ENCODE data around the gene IMMP2L. TPM values are rescaled to one million over a fixed set of nuclear protein-coding genes. Genes with fewer than 3 reads are reported as not detected.

IMMP2L gene
- total and polyA plus RNA-seq, 2 of the 8 experiments (the other 6 are each of a cell fraction or from before 2014, with no cell fraction given), result 2.3 to 10.1 TPM

DNA sequence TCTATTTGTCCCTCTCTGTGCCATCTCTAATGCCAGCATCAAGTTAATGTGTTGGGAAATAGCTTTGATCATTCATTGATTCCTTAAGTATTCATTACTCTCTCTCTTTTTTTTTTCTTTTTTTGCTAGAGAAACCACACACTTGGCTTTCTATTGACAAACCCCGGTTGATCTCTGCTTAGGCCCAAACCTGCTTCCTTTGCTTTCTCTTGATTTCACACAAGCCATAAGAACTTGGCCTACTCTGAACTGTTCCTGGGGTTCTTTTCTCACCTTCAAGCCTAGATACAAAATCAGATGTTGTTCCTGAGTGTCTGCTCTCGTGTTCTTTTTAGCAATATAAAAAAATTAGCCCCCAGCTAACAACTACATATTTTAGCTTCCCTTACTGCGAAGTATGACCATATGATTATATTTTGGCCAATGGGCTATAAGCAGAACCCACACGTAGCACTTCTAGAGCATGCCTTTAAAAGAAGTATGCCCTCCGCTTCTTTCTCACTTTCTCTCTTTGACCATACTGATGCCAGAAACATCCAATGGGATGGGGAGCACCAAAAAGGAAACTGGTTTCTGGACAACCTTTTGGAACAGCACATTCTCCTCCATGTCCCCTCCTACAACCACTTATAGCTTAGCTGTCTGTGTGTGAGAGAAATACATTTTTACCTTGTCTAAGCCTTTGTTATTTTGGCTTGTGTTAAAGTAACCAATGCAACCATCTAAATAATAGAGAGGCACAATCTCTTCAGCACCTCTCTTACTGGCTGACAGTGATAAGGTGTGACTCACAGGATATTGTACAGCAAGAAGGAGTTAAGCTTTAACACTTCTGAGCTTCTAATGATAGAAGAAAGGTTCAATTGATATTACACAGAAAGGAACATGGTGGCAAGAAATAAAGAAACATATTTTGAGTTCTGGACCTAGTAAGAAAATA, 568.0 kb downstream of the IMMP2L start (continued):
- no peak for TF ChIP-seq TCF12 (IDR thresholded peaks at IDR 0.05; ENCODE audit: low read depth, low read length)
- TF ChIP-seq GTF2F1 (IDR thresholded peaks at IDR 0.05; ENCODE audit: borderline replicate concordance, low read depth, low read length), result no peak
- TF ChIP-seq FOSL1 (IDR thresholded peaks at IDR 0.05; ENCODE audit: insufficient read depth, low read depth, low read length), result no peak
- no peak for TF ChIP-seq JUND (IDR thresholded peaks at IDR 0.05; ENCODE audit: low read length)

Measured in H1 (cell line).